Thymus (tissue), 11 donors: Measurements from ENCODE around the gene TADA1. TPM values are rescaled to one million over a fixed set of nuclear protein-coding genes. Genes with fewer than 3 reads are reported as not detected.

Experiments
- DNase-seq, 9 donors: peaks; one replicate each; pipeline ENCODE4 v3.0.0-alpha.2; 2013; ENCODE audit warnings: low spot score in 9 of 9, low read depth in 6 of 9, missing footprints in 1 of 9
- H3K27ac ChIP-seq, 2 donors: one replicate each; pipeline ENCODE4 v1.5.1; 2013; ENCODE audit warnings: control low read depth in 1 of 2, low read depth in 1 of 2, low read length in 1 of 2, mild to moderate bottlenecking in 1 of 2, moderate library complexity in 1 of 2
- H3K27me3 ChIP-seq, 2 donors: one replicate each; pipeline ENCODE4 v1.5.1; 2013; ENCODE audit warnings: low read length in 1 of 2; ENCODE audit not compliant: control insufficient read depth in 2 of 2, insufficient read depth in 1 of 2
- H3K36me3 ChIP-seq, 2 donors: one replicate each; pipeline ENCODE4 v1.5.1; 2013; ENCODE audit warnings: low read length in 1 of 2, mild to moderate bottlenecking in 1 of 2, moderate library complexity in 1 of 2; ENCODE audit not compliant: control insufficient read depth in 2 of 2, insufficient read depth in 2 of 2
- H3K4me1 ChIP-seq, 2 donors: one replicate each; pipeline ENCODE4 v1.5.1; 2013; ENCODE audit warnings: low read length in 2 of 2; ENCODE audit not compliant: control insufficient read depth in 2 of 2, insufficient read depth in 2 of 2
- H3K4me3 ChIP-seq, 2 donors: one replicate each; pipeline ENCODE4 v1.5.1; 2013; ENCODE audit warnings: low read length in 2 of 2, control low read depth in 1 of 2, mild to moderate bottlenecking in 1 of 2
- H3K9me3 ChIP-seq, 2 donors: one replicate each; pipeline ENCODE4 v1.5.1; 2013; ENCODE audit warnings: low read length in 1 of 2, mild to moderate bottlenecking in 1 of 2; ENCODE audit not compliant: control insufficient read depth in 2 of 2, insufficient read depth in 1 of 2
- WGBS: extraction: QIAGEN DNeasy Blood & Tissue Kit; methylation state at CpG from one replicate; pipeline ENCODE4 v1.1.7; 2013; 5-methylcytosine and 5-hydroxymethylcytosine counted together
- polyA plus RNA-seq: library from polyadenylated mRNA; stranded (reverse); fragments of 200-250 nt; gene quantifications from one replicate; pipeline ENCODE4 v1.2.3, GENCODE V29; 2013
- total RNA-seq: library from RNA; stranded (reverse); fragments of 120-200 nt; gene quantifications from one replicate; pipeline ENCODE4 v1.2.4, GENCODE V29; 2013
- donor health status: healthy.

Gene TADA1
- total and polyA plus RNA-seq, 2 donors, result 16.5 to 17.3 TPM

DNA sequence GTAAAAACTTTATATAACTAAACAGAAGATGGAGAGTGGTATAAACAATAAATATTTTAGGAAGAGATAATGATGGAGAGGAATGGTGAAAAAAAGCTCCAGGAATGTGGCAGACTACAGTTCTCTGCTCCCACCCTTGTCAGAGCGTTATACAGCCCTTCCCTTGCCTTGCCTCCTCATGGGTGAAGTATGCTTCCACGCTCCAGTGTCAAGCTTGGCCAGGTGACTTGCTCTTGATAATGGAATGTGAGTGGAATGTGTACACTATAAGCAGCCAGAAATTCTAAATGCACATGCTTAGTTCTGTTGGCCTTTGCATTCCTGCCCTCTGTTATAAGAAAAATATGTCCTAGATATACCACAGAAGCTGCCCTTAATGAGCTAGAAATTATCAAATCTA is 61.5 kb downstream of the TADA1 start:
- no peaks in the 10 kb centered on the region for H3K9me3 ChIP-seq
- no peaks in the 10 kb centered on the region for H3K27me3 ChIP-seq
- no peaks in the 10 kb centered on the region for H3K36me3 ChIP-seq
- H3K27ac ChIP-seq, result no peak overlapping the region
- DNase-seq, result no peak
- 87% methylated on average over 2 of the region's 2 CpGs for WGBS
- H3K4me1 ChIP-seq, result no peaks in the 10 kb centered on the region
- no peak overlapping the region for H3K4me3 ChIP-seq

DNA sequence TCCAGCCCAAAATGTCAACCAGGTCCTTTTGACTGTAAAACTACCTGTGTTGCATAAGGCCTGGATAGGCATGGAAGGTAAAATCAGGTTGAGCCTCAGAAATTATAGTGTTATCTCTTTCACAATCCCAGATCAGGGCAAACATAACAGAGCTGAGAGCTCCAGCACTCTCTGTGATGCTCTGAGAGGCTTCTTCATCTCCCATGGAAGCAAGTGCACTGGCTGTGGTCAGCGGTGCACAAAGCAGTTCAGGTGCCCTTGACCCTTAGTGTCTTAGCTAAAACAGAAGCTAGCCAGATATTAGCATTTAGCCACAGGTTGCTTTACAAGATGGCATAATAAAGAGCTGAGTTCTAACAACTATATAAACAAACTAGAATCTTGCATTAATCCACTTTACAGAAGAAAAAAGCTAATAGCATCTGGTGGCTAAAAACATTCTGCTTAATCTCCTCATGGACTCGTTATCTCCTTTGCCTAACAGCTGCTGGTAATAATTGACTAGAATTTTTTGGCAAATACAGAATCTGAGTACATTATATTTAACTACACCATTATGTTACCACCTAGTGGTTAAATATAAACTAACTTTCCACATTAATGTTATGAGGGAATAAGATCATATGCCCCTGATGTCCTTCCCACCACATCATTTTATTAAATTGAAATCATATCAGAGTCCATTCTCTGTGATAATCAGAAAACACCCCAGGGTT is 62.4 kb downstream of the TADA1 start:
- no peaks in the 10 kb centered on the region for H3K4me1 ChIP-seq
- H3K27ac ChIP-seq, result no peak overlapping the region
- DNase-seq, result no peak
- WGBS, result 80% methylated on average over 2 of the region's 2 CpGs
- H3K9me3 ChIP-seq, result no peaks in the 10 kb centered on the region
- H3K27me3 ChIP-seq, result no peaks in the 10 kb centered on the region
- no peak overlapping the region for H3K4me3 ChIP-seq
- no peaks in the 10 kb centered on the region for H3K36me3 ChIP-seq

DNA sequence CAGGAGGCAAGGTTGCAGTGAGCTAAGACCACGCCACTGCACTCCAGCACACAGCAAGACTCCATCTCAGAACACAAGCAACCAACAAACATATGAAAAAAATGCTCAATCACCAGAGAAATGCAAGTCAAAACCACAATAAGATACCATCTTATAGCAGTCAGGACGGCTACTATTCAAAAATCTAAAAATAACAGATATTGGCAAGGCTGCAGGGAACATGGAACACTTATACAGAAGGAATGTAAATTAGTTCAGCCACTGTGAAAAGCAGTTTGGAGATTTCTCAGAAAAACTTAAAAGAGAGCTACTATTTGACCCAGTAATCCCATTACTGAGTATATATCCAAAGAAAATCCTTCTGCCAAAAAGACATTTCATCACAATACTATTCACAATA is 64.4 kb downstream of the TADA1 start:
- Histone ChIP-seq H3K4me3 (no peak overlapping the region), H3K36me3 (no peaks in the 10 kb centered on the region), H3K27me3 (no peaks in the 10 kb centered on the region), H3K4me1 (no peaks in the 10 kb centered on the region), H3K9me3 (no peaks in the 10 kb centered on the region), H3K27ac (no peak overlapping the region)
- no peak for DNase-seq
- WGBS, result 52% methylated on average over 2 of the region's 2 CpGs

DNA sequence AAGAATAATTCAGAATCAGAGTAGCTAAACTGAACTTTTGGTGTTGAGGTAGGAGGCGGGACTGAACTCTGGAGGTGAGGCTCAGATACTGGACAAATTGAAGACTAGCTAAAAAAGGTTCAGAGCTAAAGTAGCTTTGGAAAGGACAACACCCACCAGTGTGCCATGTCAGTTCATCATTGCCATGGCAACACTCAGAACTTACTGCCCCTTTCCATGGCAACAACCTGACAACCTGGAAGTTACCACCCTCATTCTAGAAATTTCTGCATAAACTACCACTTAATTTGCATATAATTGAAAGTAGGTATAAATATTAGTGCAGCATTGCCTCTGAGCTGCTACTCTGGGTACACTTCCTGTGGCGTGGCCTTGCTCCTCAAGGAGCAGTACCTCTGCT is 67.1 kb downstream of the TADA1 start:
- WGBS, result 90% methylated on average over 2 of the region's 2 CpGs
- H3K36me3 ChIP-seq, result no peaks in the 10 kb centered on the region
- DNase-seq, result no peak
- H3K4me1 ChIP-seq, result no peaks in the 10 kb centered on the region
- no peak overlapping the region for H3K4me3 ChIP-seq
- no peaks in the 10 kb centered on the region for H3K27me3 ChIP-seq
- no peak overlapping the region for H3K27ac ChIP-seq
- H3K9me3 ChIP-seq, result no peaks in the 10 kb centered on the region

Other genes starting within 250 kb of the TADA1 start
- 15.7 TPM for gene POGK, start 36.8 kb downstream of the TADA1 start, total RNA-seq
- gene POGK, start 36.8 kb downstream of the TADA1 start, polyA plus RNA-seq, result 14.1 TPM
- 0.90 TPM for gene ILDR2, start 99.3 kb upstream of the TADA1 start, total RNA-seq
- 0.46 TPM for gene ILDR2, start 99.3 kb upstream of the TADA1 start, polyA plus RNA-seq
- gene MAEL, start 113.0 kb upstream of the TADA1 start, total RNA-seq, result not detected
- 0.57 TPM for gene MAEL, start 113.0 kb upstream of the TADA1 start, polyA plus RNA-seq
- gene GPA33, start 214.1 kb upstream of the TADA1 start, total RNA-seq, result 2.3 TPM
- 3.5 TPM for gene GPA33, start 214.1 kb upstream of the TADA1 start, polyA plus RNA-seq
- gene STYXL2, start 217.8 kb upstream of the TADA1 start, total RNA-seq, result 0.24 TPM
- gene STYXL2, start 217.8 kb upstream of the TADA1 start, polyA plus RNA-seq, result 0.32 TPM